GM12878 (cell line): Measurements from ENCODE around the gene TIGD2.
A peak's percentile ranks its signal among the peaks of the same experiment; 100 is the strongest.

Source experiments
- BRCA1 ChIP-seq: IDR thresholded peaks from 2 replicates; pipeline ENCODE4 v1.6.1; 2011; ENCODE audit warnings: low read depth, low read length, improper control_type of control experiment
- CHD4 ChIP-seq: fragments of 200-600 bp; sonication (generic); IDR thresholded peaks from 2 replicates; pipeline ENCODE4 v1.6.1; 2016; ENCODE audit warnings: mild to moderate bottlenecking
- CTCF ChIP-seq, 3 experiments: IDR thresholded peaks in 2 of 3; conservative IDR thresholded peaks in 1 of 3; 2 replicates each; pipeline ENCODE4 v1.5.1; 2011; ENCODE audit warnings: low read depth in 3 of 3, low read length in 3 of 3, mild to moderate bottlenecking in 3 of 3, control low read depth in 2 of 3, moderate library complexity in 2 of 3, inconsistent platforms in 1 of 3, mixed read lengths in 1 of 3; ENCODE audit not compliant: control insufficient read depth in 2 of 3, insufficient read depth in 1 of 3; ENCODE audit errors: extremely low read depth in 1 of 3
- EGR1 ChIP-seq, 2 experiments: IDR thresholded peaks; 1 replicate in 1 of 2; 2 replicates in 1 of 2; pipeline ENCODE4 v1.6.1; 2011 to 2012; ENCODE audit warnings: low read depth in 2 of 2, low read length in 2 of 2, borderline replicate concordance in 1 of 2, mild to moderate bottlenecking in 1 of 2, moderate library complexity in 1 of 2
- POLR2AphosphoS5 ChIP-seq: IDR thresholded peaks from 2 replicates; pipeline ENCODE4 v1.6.1; 2011; ENCODE audit warnings: mild to moderate bottlenecking, low read length, inconsistent platforms
- TF ChIP-seq, protein P1 (sequence below): IDR thresholded peaks from 2 replicates; pipeline ENCODE4 v1.6.1; 2011; ENCODE audit warnings: borderline replicate concordance, low read depth, mild to moderate bottlenecking, moderate library complexity, low read length; ENCODE audit not compliant: insufficient read depth, poor library complexity, severe bottlenecking

GRCh38 chr4:89110541-89110985 lies 770 bp upstream of the TIGD2 start:
- TF ChIP-seq BRCA1 (0 out of 2 replicates have a peak, but pooled peaks have one; percentile 19), POLR2AphosphoS5 (no peak), EGR1 (IDR thresholded peaks at IDR 0.05; ENCODE audit: borderline replicate concordance in 1 of 2, low read depth in 2 of 2, low read length in 2 of 2) (no peak), CTCF (IDR thresholded peaks at IDR 0.05 in 2 of 3, conservative IDR thresholded peaks at IDR 0.05 in 1 of 3; ENCODE audit: control insufficient read depth in 2 of 3, extremely low read depth in 1 of 3, insufficient read depth in 1 of 3, low read depth in 3 of 3, low read length in 3 of 3) (no peak), CHD4 (no peak)
- TF ChIP-seq, protein P1, sequence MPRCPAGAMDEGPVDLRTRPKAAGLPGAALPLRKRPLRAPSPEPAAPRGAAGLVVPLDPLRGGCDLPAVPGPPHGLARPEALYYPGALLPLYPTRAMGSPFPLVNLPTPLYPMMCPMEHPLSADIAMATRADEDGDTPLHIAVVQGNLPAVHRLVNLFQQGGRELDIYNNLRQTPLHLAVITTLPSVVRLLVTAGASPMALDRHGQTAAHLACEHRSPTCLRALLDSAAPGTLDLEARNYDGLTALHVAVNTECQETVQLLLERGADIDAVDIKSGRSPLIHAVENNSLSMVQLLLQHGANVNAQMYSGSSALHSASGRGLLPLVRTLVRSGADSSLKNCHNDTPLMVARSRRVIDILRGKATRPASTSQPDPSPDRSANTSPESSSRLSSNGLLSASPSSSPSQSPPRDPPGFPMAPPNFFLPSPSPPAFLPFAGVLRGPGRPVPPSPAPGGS = no peak
